Mesendoderm (in vitro differentiated cells): ENCODE results near the gene ACOX3. TPM values are rescaled to one million over a fixed set of nuclear protein-coding genes. Genes with fewer than 3 reads are reported as not detected.
A peak's percentile ranks its signal among the peaks of the same experiment; 100 is the strongest.
"Not testable (repeated sequence)": the region's sequence is repeated elsewhere in the genome, so short reads cannot be mapped to it uniquely, and the experiment has no call there.

Experiments used
- DNase-seq: peaks from one replicate; pipeline ENCODE4 v3.0.0; 2013
- H2AK5ac ChIP-seq: 2 replicates; pipeline ENCODE4 v1.6.1; 2013; ENCODE audit warnings: low read length, inconsistent platforms
- H2BK120ac ChIP-seq: 2 replicates; pipeline ENCODE4 v1.6.1; 2013; ENCODE audit warnings: low read depth, mild to moderate bottlenecking, low read length, moderate library complexity, mixed read lengths
- H2BK15ac ChIP-seq: replicated peaks from 2 replicates; pipeline ENCODE4 v1.6.1; 2013; ENCODE audit warnings: low read depth, mild to moderate bottlenecking, moderate library complexity
- H2BK5ac ChIP-seq: 2 replicates; pipeline ENCODE4 v1.6.1; 2013; ENCODE audit warnings: low read length, inconsistent platforms
- H3K18ac ChIP-seq: 2 replicates; pipeline ENCODE4 v1.6.1; 2013; ENCODE audit warnings: mild to moderate bottlenecking, low read length, mixed read lengths
- H3K23ac ChIP-seq: one replicate; pipeline ENCODE4 v1.6.1; 2013; ENCODE audit warnings: low read length
- H3K27ac ChIP-seq: 2 replicates; pipeline ENCODE4 v1.5.1; 2013; ENCODE audit warnings: low read depth, mild to moderate bottlenecking, inconsistent platforms, low read length, moderate library complexity
- H3K27me3 ChIP-seq: 2 replicates; pipeline ENCODE4 v1.6.1; 2013; ENCODE audit warnings: low read length, control low read depth, mild to moderate bottlenecking, inconsistent platforms; ENCODE audit not compliant: insufficient read depth, poor library complexity
- H3K36me3 ChIP-seq: 2 replicates; pipeline ENCODE4 v1.6.1; 2013; ENCODE audit warnings: low read length, inconsistent platforms; ENCODE audit not compliant: control insufficient read depth, insufficient read depth
- H3K4ac ChIP-seq: one replicate; pipeline ENCODE4 v1.6.1; 2013; ENCODE audit warnings: low read depth, mild to moderate bottlenecking, low read length, moderate library complexity
- H3K4me1 ChIP-seq: 2 replicates; pipeline ENCODE4 v1.6.1; 2013; ENCODE audit warnings: low read depth, low read length, inconsistent platforms; ENCODE audit not compliant: control insufficient read depth
- H3K4me2 ChIP-seq: 2 replicates; pipeline ENCODE4 v1.6.1; 2013; ENCODE audit warnings: low read length
- H3K4me3 ChIP-seq: 2 replicates; pipeline ENCODE4 v1.5.1; 2013; ENCODE audit warnings: mild to moderate bottlenecking, low read length
- H3K56ac ChIP-seq: one replicate; pipeline ENCODE4 v1.6.1; 2013; ENCODE audit warnings: low read length
- H3K79me1 ChIP-seq: 2 replicates; pipeline ENCODE4 v1.6.1; 2013; ENCODE audit warnings: low read length, inconsistent platforms
- H3K79me2 ChIP-seq: 2 replicates; pipeline ENCODE4 v1.6.1; 2013; ENCODE audit warnings: mild to moderate bottlenecking, low read length; ENCODE audit not compliant: control insufficient read depth, insufficient read depth
- H3K9ac ChIP-seq: 2 replicates; pipeline ENCODE4 v1.6.1; 2013; ENCODE audit warnings: low read length, inconsistent platforms
- H4K5ac ChIP-seq: one replicate; pipeline ENCODE4 v1.6.1; 2013; ENCODE audit warnings: low read length
- H4K8ac ChIP-seq: one replicate; pipeline ENCODE4 v1.6.1; 2013; ENCODE audit warnings: low read depth, mild to moderate bottlenecking, control low read depth, low read length, moderate library complexity
- WGBS: extraction: QIAGEN DNeasy Blood & Tissue Kit; methylation state at CpG from one replicate; pipeline ENCODE4 v1.1.7; 2013; ENCODE audit warnings: low lambda C conversion rate, missing lambda C conversion rate; ENCODE audit not compliant: insufficient coverage; ENCODE audit errors: extremely low coverage; 5-methylcytosine and 5-hydroxymethylcytosine counted together
- polyA plus RNA-seq, 2 experiments: library from polyadenylated mRNA; stranded (reverse); fragments of 200-250 nt; gene quantifications; one replicate each; pipeline ENCODE4 v1.2.3, GENCODE V29; 2013

ACOX3 gene
- 5.6 TPM for polyA plus RNA-seq (2013, experiment 1 of 2)
- polyA plus RNA-seq (2013, experiment 2 of 2): 5.5 TPM

DNA sequence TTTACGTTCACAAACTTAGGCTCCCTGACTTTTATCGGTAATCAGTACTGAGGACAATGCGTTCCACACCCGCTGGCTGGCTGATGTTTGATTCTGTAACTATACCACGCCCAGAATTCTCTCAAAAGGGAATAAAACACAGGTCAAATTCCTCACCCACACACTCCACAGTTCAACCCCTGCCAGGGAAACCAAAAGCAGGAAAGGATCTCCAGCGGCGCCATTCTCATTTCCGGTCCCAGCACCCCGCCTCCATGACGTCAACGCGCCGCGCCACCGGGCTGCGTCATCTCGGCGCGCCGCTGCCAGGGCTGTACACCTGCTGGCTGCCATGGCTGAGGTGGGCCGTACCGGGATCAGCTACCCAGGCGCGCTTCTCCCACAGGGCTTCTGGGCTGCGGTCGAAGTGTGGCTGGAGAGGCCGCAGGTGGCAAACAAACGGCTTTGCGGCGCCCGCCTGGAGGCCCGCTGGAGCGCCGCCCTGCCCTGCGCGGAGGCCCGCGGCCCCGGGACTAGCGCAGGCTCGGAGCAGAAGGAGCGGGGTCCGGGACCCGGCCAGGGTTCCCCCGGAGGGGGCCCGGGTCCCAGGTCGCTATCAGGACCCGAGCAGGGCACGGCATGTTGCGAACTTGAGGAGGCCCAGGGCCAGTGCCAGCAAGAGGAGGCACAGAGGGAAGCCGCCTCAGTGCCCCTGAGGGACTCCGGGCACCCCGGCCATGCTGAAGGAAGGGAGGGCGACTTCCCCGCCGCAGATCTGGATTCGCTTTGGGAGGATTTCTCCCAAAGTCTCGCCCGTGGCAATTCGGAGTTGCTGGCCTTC lies at the start of gene ACOX3, which contains the start of gene TRMT44:
Gene ACOX3, minus strand, starts transcription at position 232 of the 820 bp plus-strand sequence. CDS start 24,202 bp downstream, outside the sequence.
Gene TRMT44, plus strand, starts transcription at position 286 of the 820 bp plus-strand sequence. Its CDS starts 46 bp downstream, at position 332.
- Histone ChIP-seq H3K79me2 (peaks cover 35% of the 10 kb centered on the region), H3K4me1 (peaks cover 8% of the 10 kb centered on the region), H2AK5ac (peak within 1 kb of the TSS; percentile 72), H4K8ac (peak within 1 kb of the TSS; percentile 87), H3K18ac (no peak within 1 kb of the TSS), H4K5ac (peak within 1 kb of the TSS; percentile 77), H3K27ac (peak within 1 kb of the TSS; percentile 80), H3K79me1 (peaks cover 15% of the 10 kb centered on the region), H3K4ac (peak within 1 kb of the TSS; percentile 41), H2BK5ac (peak within 1 kb of the TSS; percentile 87), H3K4me2 (peak within 1 kb of the TSS; percentile 85), H3K27me3 (no peaks in the 10 kb centered on the region), H3K56ac (peak within 1 kb of the TSS; percentile 96), H3K9ac (peak within 1 kb of the TSS; percentile 86), H2BK15ac (no peak within 1 kb of the TSS), H2BK120ac (peak within 1 kb of the TSS; percentile 8), H3K36me3 (no peaks in the 10 kb centered on the region), H3K4me3 (peak within 1 kb of the TSS; percentile 89), H3K23ac (no peak within 1 kb of the TSS)
- DNase-seq: peak; percentile 96
- WGBS: no CpG with 5 or more reads among the region's 60 CpGs

GRCh38 chr4:8488791-8489369 lies 48.4 kb upstream of the ACOX3 start:
- Histone ChIP-seq H3K23ac (no peak overlapping the region), H3K27me3 (no peaks in the 10 kb centered on the region), H4K8ac (no peak overlapping the region), H3K4me2 (no peak overlapping the region), H3K27ac (no peak overlapping the region), H2BK15ac (no peak overlapping the region), H3K4me1 (no peaks in the 10 kb centered on the region), H3K79me1 (no peaks in the 10 kb centered on the region), H2BK5ac (no peak overlapping the region), H3K4ac (no peak overlapping the region), H3K4me3 (peak overlapping the region; percentile 3), H3K18ac (no peak overlapping the region), H3K36me3 (peaks cover 4% of the 10 kb centered on the region), H3K9ac (no peak overlapping the region), H3K56ac (no peak overlapping the region), H2BK120ac (no peak overlapping the region), H4K5ac (no peak overlapping the region), H2AK5ac (no peak overlapping the region), H3K79me2 (no peaks in the 10 kb centered on the region)
- no peak for DNase-seq
- WGBS: no CpG with 5 or more reads among the region's 5 CpGs

- not testable (repeated sequence) for H3K27ac ChIP-seq, H3K27me3 ChIP-seq, H3K23ac ChIP-seq, H3K18ac ChIP-seq, H2BK120ac ChIP-seq, H2BK5ac ChIP-seq, H3K4me3 ChIP-seq, H2AK5ac ChIP-seq, H3K79me2 ChIP-seq, H3K36me3 ChIP-seq, H2BK15ac ChIP-seq, H4K8ac ChIP-seq, H3K4ac ChIP-seq, H3K4me1 ChIP-seq, H3K9ac ChIP-seq, H3K4me2 ChIP-seq, H3K56ac ChIP-seq, H4K5ac ChIP-seq, H3K79me1 ChIP-seq
- no CpG with 5 or more reads among the region's 9 CpGs for WGBS
- peak; percentile 22 for DNase-seq
Observed at GRCh38 chr4:8486643-8487042, 46.1 kb upstream of the ACOX3 start.

DNA sequence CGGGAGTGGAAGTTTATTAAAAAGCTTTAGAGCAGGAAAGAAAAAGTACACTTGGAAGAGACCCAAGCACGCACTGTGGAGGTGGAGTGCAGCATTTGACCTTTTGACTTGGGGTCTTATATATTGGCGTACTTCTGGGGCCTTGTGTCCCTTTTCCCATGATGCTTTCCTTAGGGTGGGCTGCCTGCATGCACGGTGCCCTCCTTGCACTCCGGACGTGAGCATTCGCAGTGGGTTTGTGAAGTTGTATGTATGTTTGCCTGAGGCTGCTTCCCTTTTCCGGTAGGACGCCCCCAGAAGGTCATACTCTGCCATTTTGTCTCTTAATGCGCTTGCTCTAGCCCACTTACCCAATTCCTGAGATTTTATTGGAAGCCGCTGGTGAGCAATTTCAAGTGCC lies 39.7 kb upstream of the ACOX3 start:
- Histone ChIP-seq H3K36me3 (peaks cover 1% of the 10 kb centered on the region), H3K18ac (peak overlapping the region; percentile 11), H4K8ac (no peak overlapping the region), H3K9ac (no peak overlapping the region), H2AK5ac (no peak overlapping the region), H3K27ac (no peak overlapping the region), H3K4me3 (no peak overlapping the region), H2BK120ac (no peak overlapping the region), H4K5ac (no peak overlapping the region), H3K4me1 (peaks cover 5% of the 10 kb centered on the region), H2BK5ac (peak overlapping the region; percentile 69), H3K79me2 (no peaks in the 10 kb centered on the region), H2BK15ac (no peak overlapping the region), H3K4me2 (no peak overlapping the region), H3K27me3 (no peaks in the 10 kb centered on the region), H3K79me1 (no peaks in the 10 kb centered on the region), H3K23ac (no peak overlapping the region), H3K56ac (peak overlapping the region; percentile 62), H3K4ac (no peak overlapping the region)
- DNase-seq: no peak
- no CpG with 5 or more reads among the region's 11 CpGs for WGBS

GRCh38 chr4:8478801-8479744 lies 38.5 kb upstream of the ACOX3 start:
- H3K4me3 ChIP-seq: no peak overlapping the region
- H3K4ac ChIP-seq: no peak overlapping the region
- H3K36me3 ChIP-seq: peaks cover 1% of the 10 kb centered on the region
- no peak overlapping the region for H2BK15ac ChIP-seq
- H3K4me1 ChIP-seq: peaks cover 5% of the 10 kb centered on the region
- no peak overlapping the region for H3K27ac ChIP-seq
- H3K27me3 ChIP-seq: no peaks in the 10 kb centered on the region
- H2BK5ac ChIP-seq: peak overlapping the region; percentile 39
- H3K79me2 ChIP-seq: no peaks in the 10 kb centered on the region
- DNase-seq: peak; percentile 26
- no peak overlapping the region for H2AK5ac ChIP-seq
- H3K4me2 ChIP-seq: no peak overlapping the region
- H4K8ac ChIP-seq: no peak overlapping the region
- no peak overlapping the region for H4K5ac ChIP-seq
- H3K9ac ChIP-seq: no peak overlapping the region
- peak overlapping the region; percentile 35 for H3K56ac ChIP-seq
- WGBS: no CpG with 5 or more reads among the region's 24 CpGs
- no peaks in the 10 kb centered on the region for H3K79me1 ChIP-seq
- H3K23ac ChIP-seq: peak overlapping the region; percentile 24
- H3K18ac ChIP-seq: no peak overlapping the region
- H2BK120ac ChIP-seq: no peak overlapping the region
